ENCODE results near the gene ASIC2.

The ASIC2 gene

GRCh38 chr17:33263396-33263795 is 29.7 kb downstream of the ASIC2 start:
- H3K36me3 ChIP-seq (replicated peaks in 1 of 2; ENCODE audit: control insufficient read depth in 2 of 2, insufficient read depth in 2 of 2, low read length in 2 of 2), result no peaks in the 10 kb centered on the region
- no peak for DNase-seq (ENCODE audit: low spot score)
- H3K18ac ChIP-seq (ENCODE audit: low read length), result no peak overlapping the region
- no peak overlapping the region for H3K27ac ChIP-seq (replicated peaks; ENCODE audit: low read length)
- H3K4ac ChIP-seq (ENCODE audit: low read length), result no peak overlapping the region
- no peak overlapping the region for H2BK120ac ChIP-seq (ENCODE audit: low read depth, low read length)
- H2BK5ac ChIP-seq (ENCODE audit: low read length), result no peak overlapping the region
- H3K14ac ChIP-seq (ENCODE audit: low read length), result no peak overlapping the region
- no peaks in the 10 kb centered on the region for H3K4me1 ChIP-seq (ENCODE audit: control insufficient read depth in 2 of 2, insufficient read depth in 1 of 2, low read depth in 1 of 2, low read length in 2 of 2)
- H3K9ac ChIP-seq (ENCODE audit: low read depth, low read length, poor library complexity), result no peak overlapping the region
- H3K4me2 ChIP-seq (ENCODE audit: insufficient read depth, low read length, poor library complexity, severe bottlenecking), result no peak overlapping the region
- no peak overlapping the region for H2AFZ ChIP-seq (ENCODE audit: low read length)
- no peaks in the 10 kb centered on the region for H3K79me1 ChIP-seq (ENCODE audit: low read depth, low read length)
- H2AK5ac ChIP-seq (ENCODE audit: low read depth, low read length), result no peak overlapping the region
- no peaks in the 10 kb centered on the region for H3K27me3 ChIP-seq (ENCODE audit: control insufficient read depth in 3 of 3, insufficient read depth in 3 of 3, low read depth in 1 of 3, low read length in 3 of 3)
- no peak overlapping the region for H2BK12ac ChIP-seq (ENCODE audit: low read length)
- no peak overlapping the region for H2BK15ac ChIP-seq (ENCODE audit: low read length)
- no peak overlapping the region for H3K23ac ChIP-seq (ENCODE audit: low read depth, low read length, poor library complexity)
- no peak overlapping the region for H3K4me3 ChIP-seq (ENCODE audit: low read length in 2 of 2)
- H4K91ac ChIP-seq (ENCODE audit: low read depth, low read length, poor library complexity), result no peak overlapping the region
- WGBS, 2 donors (ENCODE audit: extremely low coverage in 2 of 2, insufficient read length in 2 of 2, insufficient replicate concordance in 1 of 2), result no CpG with 5 or more reads among the region's 4 CpGs
- H4K8ac ChIP-seq (ENCODE audit: low read depth, low read length), result no peak overlapping the region
- no peaks in the 10 kb centered on the region for H3K9me3 ChIP-seq (replicated peaks in 1 of 2; ENCODE audit: control insufficient read depth in 2 of 2, insufficient read depth in 1 of 2, low read depth in 1 of 2, low read length in 2 of 2)

- H3K79me1 ChIP-seq (ENCODE audit: low read depth, low read length), result no peaks in the 10 kb centered on the region
- no peak overlapping the region for H2AK5ac ChIP-seq (ENCODE audit: low read depth, low read length)
- no peak overlapping the region for H3K18ac ChIP-seq (ENCODE audit: low read length)
- H3K4me3 ChIP-seq (ENCODE audit: low read length in 2 of 2), result no peak overlapping the region
- H4K8ac ChIP-seq (ENCODE audit: low read depth, low read length), result no peak overlapping the region
- no peaks in the 10 kb centered on the region for H3K27me3 ChIP-seq (ENCODE audit: control insufficient read depth in 3 of 3, insufficient read depth in 3 of 3, low read depth in 1 of 3, low read length in 3 of 3)
- H3K14ac ChIP-seq (ENCODE audit: low read length), result no peak overlapping the region
- no peak overlapping the region for H3K4me2 ChIP-seq (ENCODE audit: insufficient read depth, low read length, poor library complexity, severe bottlenecking)
- WGBS, 2 donors (ENCODE audit: extremely low coverage in 2 of 2, insufficient read length in 2 of 2, insufficient replicate concordance in 1 of 2), result no CpG with 5 or more reads among the region's 6 CpGs
- H3K9me3 ChIP-seq (replicated peaks in 1 of 2; ENCODE audit: control insufficient read depth in 2 of 2, insufficient read depth in 1 of 2, low read depth in 1 of 2, low read length in 2 of 2), result no peaks in the 10 kb centered on the region
- H3K36me3 ChIP-seq (replicated peaks in 1 of 2; ENCODE audit: control insufficient read depth in 2 of 2, insufficient read depth in 2 of 2, low read length in 2 of 2), result no peaks in the 10 kb centered on the region
- H2BK15ac ChIP-seq (ENCODE audit: low read length), result no peak overlapping the region
- H3K27ac ChIP-seq (replicated peaks; ENCODE audit: low read length), result no peak overlapping the region
- H4K91ac ChIP-seq (ENCODE audit: low read depth, low read length, poor library complexity), result no peak overlapping the region
- H2BK5ac ChIP-seq (ENCODE audit: low read length), result no peak overlapping the region
- H3K23ac ChIP-seq (ENCODE audit: low read depth, low read length, poor library complexity), result no peak overlapping the region
- no peak for DNase-seq (ENCODE audit: low spot score)
- no peak overlapping the region for H3K9ac ChIP-seq (ENCODE audit: low read depth, low read length, poor library complexity)
- no peak overlapping the region for H3K4ac ChIP-seq (ENCODE audit: low read length)
- no peak overlapping the region for H2AFZ ChIP-seq (ENCODE audit: low read length)
- H2BK12ac ChIP-seq (ENCODE audit: low read length), result no peak overlapping the region
- H3K4me1 ChIP-seq (ENCODE audit: control insufficient read depth in 2 of 2, insufficient read depth in 1 of 2, low read depth in 1 of 2, low read length in 2 of 2), result peaks cover 0 to under 1% of the 10 kb centered on the region in 2 donors
- no peak overlapping the region for H2BK120ac ChIP-seq (ENCODE audit: low read depth, low read length)
Measured at GRCh38 chr17:33262266-33263123, 30.6 kb downstream of the ASIC2 start.

GRCh38 chr17:33261820-33262219 is 31.3 kb downstream of the ASIC2 start:
- H3K4ac ChIP-seq (ENCODE audit: low read length), result no peak overlapping the region
- H3K79me1 ChIP-seq (ENCODE audit: low read depth, low read length), result no peaks in the 10 kb centered on the region
- H3K4me2 ChIP-seq (ENCODE audit: insufficient read depth, low read length, poor library complexity, severe bottlenecking), result no peak overlapping the region
- no peak overlapping the region for H3K23ac ChIP-seq (ENCODE audit: low read depth, low read length, poor library complexity)
- no peak overlapping the region for H3K14ac ChIP-seq (ENCODE audit: low read length)
- no peak overlapping the region for H2BK12ac ChIP-seq (ENCODE audit: low read length)
- no peak overlapping the region for H2BK120ac ChIP-seq (ENCODE audit: low read depth, low read length)
- H3K9me3 ChIP-seq (replicated peaks in 1 of 2; ENCODE audit: control insufficient read depth in 2 of 2, insufficient read depth in 1 of 2, low read depth in 1 of 2, low read length in 2 of 2), result no peaks in the 10 kb centered on the region
- peak overlapping the region; percentile 18 for H3K9ac ChIP-seq (ENCODE audit: low read depth, low read length, poor library complexity)
- H4K91ac ChIP-seq (ENCODE audit: low read depth, low read length, poor library complexity), result no peak overlapping the region
- H3K4me3 ChIP-seq (ENCODE audit: low read length in 2 of 2), result no peak overlapping the region
- H3K18ac ChIP-seq (ENCODE audit: low read length), result peak overlapping the region; percentile 11
- H2BK5ac ChIP-seq (ENCODE audit: low read length), result no peak overlapping the region
- H2AK5ac ChIP-seq (ENCODE audit: low read depth, low read length), result no peak overlapping the region
- no peak overlapping the region for H4K8ac ChIP-seq (ENCODE audit: low read depth, low read length)
- H3K36me3 ChIP-seq (replicated peaks in 1 of 2; ENCODE audit: control insufficient read depth in 2 of 2, insufficient read depth in 2 of 2, low read length in 2 of 2), result no peaks in the 10 kb centered on the region
- H3K27me3 ChIP-seq (ENCODE audit: control insufficient read depth in 3 of 3, insufficient read depth in 3 of 3, low read depth in 1 of 3, low read length in 3 of 3), result no peaks in the 10 kb centered on the region
- H3K4me1 ChIP-seq (ENCODE audit: control insufficient read depth in 2 of 2, insufficient read depth in 1 of 2, low read depth in 1 of 2, low read length in 2 of 2), result peaks cover 0 to 1% of the 10 kb centered on the region in 2 donors
- DNase-seq (ENCODE audit: low spot score), result no peak
- no peak overlapping the region for H2BK15ac ChIP-seq (ENCODE audit: low read length)
- H3K27ac ChIP-seq (replicated peaks; ENCODE audit: low read length), result no peak overlapping the region
- no peak overlapping the region for H2AFZ ChIP-seq (ENCODE audit: low read length)
- WGBS, 2 donors (ENCODE audit: extremely low coverage in 2 of 2, insufficient read length in 2 of 2, insufficient replicate concordance in 1 of 2), result no CpG with 5 or more reads among the region's 10 CpGs

- no peak for DNase-seq (ENCODE audit: low spot score)
- Histone ChIP-seq H3K18ac (ENCODE audit: low read length) (peak overlapping the region; percentile 17), H3K4me2 (ENCODE audit: insufficient read depth, low read length, poor library complexity, severe bottlenecking) (no peak overlapping the region), H3K36me3 (replicated peaks in 1 of 2; ENCODE audit: control insufficient read depth in 2 of 2, insufficient read depth in 2 of 2, low read length in 2 of 2) (no peaks in the 10 kb centered on the region), H3K4ac (ENCODE audit: low read length) (no peak overlapping the region), H2BK12ac (ENCODE audit: low read length) (no peak overlapping the region), H3K4me1 (ENCODE audit: control insufficient read depth in 2 of 2, insufficient read depth in 1 of 2, low read depth in 1 of 2, low read length in 2 of 2) (peaks cover 0 to 1% of the 10 kb centered on the region in 2 donors), H3K23ac (ENCODE audit: low read depth, low read length, poor library complexity) (no peak overlapping the region), H3K14ac (ENCODE audit: low read length) (peak overlapping the region; percentile 21), H2BK15ac (ENCODE audit: low read length) (no peak overlapping the region), H3K27me3 (ENCODE audit: control insufficient read depth in 3 of 3, insufficient read depth in 3 of 3, low read depth in 1 of 3, low read length in 3 of 3) (no peaks in the 10 kb centered on the region), H3K4me3 (ENCODE audit: low read length in 2 of 2) (no peak overlapping the region), H3K27ac (replicated peaks; ENCODE audit: low read length) (no peak overlapping the region), H3K9me3 (replicated peaks in 1 of 2; ENCODE audit: control insufficient read depth in 2 of 2, insufficient read depth in 1 of 2, low read depth in 1 of 2, low read length in 2 of 2) (no peaks in the 10 kb centered on the region), H2AFZ (ENCODE audit: low read length) (no peak overlapping the region), H2BK5ac (ENCODE audit: low read length) (no peak overlapping the region), H4K91ac (ENCODE audit: low read depth, low read length, poor library complexity) (no peak overlapping the region), H2BK120ac (ENCODE audit: low read depth, low read length) (no peak overlapping the region), H3K9ac (ENCODE audit: low read depth, low read length, poor library complexity) (no peak overlapping the region), H4K8ac (ENCODE audit: low read depth, low read length) (no peak overlapping the region), H3K79me1 (ENCODE audit: low read depth, low read length) (no peaks in the 10 kb centered on the region), H2AK5ac (ENCODE audit: low read depth, low read length) (no peak overlapping the region)
- WGBS, 2 donors (ENCODE audit: extremely low coverage in 2 of 2, insufficient read length in 2 of 2, insufficient replicate concordance in 1 of 2), result no CpG with 5 or more reads among the region's 10 CpGs
Measured at GRCh38 chr17:33260638-33261037, 32.5 kb downstream of the ASIC2 start.

Data from neuronal stem cell (in vitro differentiated cells).